ENCODE data around the gene APOH.

DNA sequence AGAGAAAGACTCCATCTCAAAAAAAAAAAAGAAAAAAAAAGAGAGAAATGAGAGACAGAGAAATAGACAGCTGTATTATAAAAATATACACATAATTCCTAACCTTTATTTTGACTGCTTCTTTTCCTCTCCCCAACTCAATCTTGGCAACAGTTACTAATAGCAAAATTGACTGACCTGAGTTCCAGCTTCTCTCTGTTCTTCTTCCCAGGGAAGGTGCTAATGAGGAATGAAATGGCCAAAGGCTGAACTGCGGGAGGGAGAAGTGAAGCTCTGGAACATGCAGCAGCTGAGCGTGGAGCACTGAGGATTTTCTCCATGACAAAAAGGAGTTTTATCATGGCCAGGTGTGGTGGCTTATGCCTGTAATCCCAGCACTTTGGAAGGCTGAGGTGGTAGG lies 48.0 kb upstream of the APOH start:
- TF ChIP-seq, protein P1, sequence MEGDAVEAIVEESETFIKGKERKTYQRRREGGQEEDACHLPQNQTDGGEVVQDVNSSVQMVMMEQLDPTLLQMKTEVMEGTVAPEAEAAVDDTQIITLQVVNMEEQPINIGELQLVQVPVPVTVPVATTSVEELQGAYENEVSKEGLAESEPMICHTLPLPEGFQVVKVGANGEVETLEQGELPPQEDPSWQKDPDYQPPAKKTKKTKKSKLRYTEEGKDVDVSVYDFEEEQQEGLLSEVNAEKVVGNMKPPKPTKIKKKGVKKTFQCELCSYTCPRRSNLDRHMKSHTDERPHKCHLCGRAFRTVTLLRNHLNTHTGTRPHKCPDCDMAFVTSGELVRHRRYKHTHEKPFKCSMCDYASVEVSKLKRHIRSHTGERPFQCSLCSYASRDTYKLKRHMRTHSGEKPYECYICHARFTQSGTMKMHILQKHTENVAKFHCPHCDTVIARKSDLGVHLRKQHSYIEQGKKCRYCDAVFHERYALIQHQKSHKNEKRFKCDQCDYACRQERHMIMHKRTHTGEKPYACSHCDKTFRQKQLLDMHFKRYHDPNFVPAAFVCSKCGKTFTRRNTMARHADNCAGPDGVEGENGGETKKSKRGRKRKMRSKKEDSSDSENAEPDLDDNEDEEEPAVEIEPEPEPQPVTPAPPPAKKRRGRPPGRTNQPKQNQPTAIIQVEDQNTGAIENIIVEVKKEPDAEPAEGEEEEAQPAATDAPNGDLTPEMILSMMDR (IDR thresholded peaks at IDR 0.05): no peak
- TF ChIP-seq POLR2AphosphoS5 (IDR thresholded peaks at IDR 0.05; ENCODE audit: low read depth, low read length): no peak
- no peak for TF ChIP-seq SIN3A (IDR thresholded peaks at IDR 0.05; ENCODE audit: borderline replicate concordance, insufficient read depth, low read depth, low read length)
- no peak for TF ChIP-seq REST (IDR thresholded peaks at IDR 0.05; ENCODE audit: insufficient read depth in 1 of 2, low read depth in 2 of 2, low read length in 1 of 2)
